OCI-LY1 (cell line): ENCODE results near the gene NUDT9.

ENCODE experiments used
- H2AFZ ChIP-seq: fragments of 200-600 bp; sonication (generic), shearing (Covaris generic); 2 replicates; pipeline ENCODE4 v1.6.0; 2014; ENCODE audit warnings: antibody characterized with exemption, mild to moderate bottlenecking, low read length
- H3F3A ChIP-seq: fragments of 200-600 bp; sonication (generic), shearing (Covaris generic); 2 replicates; pipeline ENCODE4 v1.6.0; 2014; ENCODE audit warnings: mild to moderate bottlenecking, antibody characterized with exemption, low read length, moderate library complexity; ENCODE audit not compliant: insufficient read depth
- H3K27ac ChIP-seq: fragments of 200-600 bp; sonication (generic); 2 replicates; pipeline ENCODE4 v1.5.1; 2014; ENCODE audit warnings: low read length, mixed run types, mild to moderate bottlenecking, low read depth; ENCODE audit not compliant: poor library complexity, severe bottlenecking
- H3K27me3 ChIP-seq: fragments of 200-600 bp; sonication (generic); 2 replicates; pipeline ENCODE4 v1.6.0; 2014; ENCODE audit warnings: antibody characterized with exemption, mild to moderate bottlenecking, low read length, moderate library complexity; ENCODE audit not compliant: insufficient read depth
- H3K36me3 ChIP-seq: fragments of 200-600 bp; sonication (generic); 2 replicates; pipeline ENCODE4 v1.6.1; 2014; ENCODE audit warnings: mild to moderate bottlenecking, antibody characterized with exemption, low read length, moderate library complexity, mixed read lengths; ENCODE audit not compliant: insufficient read depth
- H3K4me1 ChIP-seq: fragments of 200-600 bp; sonication (generic); 2 replicates; pipeline ENCODE4 v1.5.1; 2014; ENCODE audit warnings: mild to moderate bottlenecking, low read length, moderate library complexity; ENCODE audit not compliant: insufficient read depth, severe bottlenecking
- H3K4me2 ChIP-seq: fragments of 200-600 bp; sonication (generic), shearing (Covaris generic); 2 replicates; pipeline ENCODE4 v1.6.1; 2014; ENCODE audit warnings: low read length
- H3K4me3 ChIP-seq: fragments of 200-600 bp; sonication (generic); 2 replicates; pipeline ENCODE4 v1.5.1; 2014; ENCODE audit warnings: low read length, low read depth, mild to moderate bottlenecking, mixed read lengths; ENCODE audit not compliant: poor library complexity, severe bottlenecking
- H3K79me2 ChIP-seq: fragments of 200-600 bp; shearing (Covaris generic); 2 replicates; pipeline ENCODE4 v1.6.1; 2016; ENCODE audit warnings: mixed run types, low read length, mixed read lengths; ENCODE audit not compliant: insufficient read depth
- H3K9ac ChIP-seq: fragments of 200-600 bp; sonication (generic), shearing (Covaris generic); 2 replicates; pipeline ENCODE4 v1.6.1; 2014; ENCODE audit warnings: mild to moderate bottlenecking, low read length, mixed read lengths
- H3K9me2 ChIP-seq: fragments of 200-600 bp; sonication (generic), shearing (Covaris generic); 2 replicates; pipeline ENCODE4 v1.6.1; 2014; ENCODE audit warnings: low read depth, mild to moderate bottlenecking, low read length, mixed read lengths
- H3K9me3 ChIP-seq: fragments of 200-600 bp; shearing (Covaris generic); 2 replicates; pipeline ENCODE4 v1.6.1; 2014; ENCODE audit warnings: low read length, mixed read lengths
- H4K20me1 ChIP-seq: fragments of 200-600 bp; sonication (generic), shearing (Covaris generic); 2 replicates; pipeline ENCODE4 v1.6.0; 2016; ENCODE audit warnings: mild to moderate bottlenecking, low read length; ENCODE audit not compliant: insufficient read depth
- EZH2 ChIP-seq: fragments of 200-600 bp; sonication (generic), shearing (Covaris generic); IDR thresholded peaks from 2 replicates; pipeline ENCODE4 v1.8.0; 2017; ENCODE audit warnings: borderline replicate concordance, mixed run types, mild to moderate bottlenecking, antibody characterized with exemption, low read length, moderate library complexity, mixed read lengths
- TF ChIP-seq, protein P1 (sequence below): fragments of 200-600 bp; sonication (generic), shearing (Covaris generic); IDR thresholded peaks from 2 replicates; pipeline ENCODE4 v1.5.1; 2017; ENCODE audit warnings: mild to moderate bottlenecking, antibody characterized with exemption, low read length, moderate library complexity, mixed read lengths

The NUDT9 gene, protein sequence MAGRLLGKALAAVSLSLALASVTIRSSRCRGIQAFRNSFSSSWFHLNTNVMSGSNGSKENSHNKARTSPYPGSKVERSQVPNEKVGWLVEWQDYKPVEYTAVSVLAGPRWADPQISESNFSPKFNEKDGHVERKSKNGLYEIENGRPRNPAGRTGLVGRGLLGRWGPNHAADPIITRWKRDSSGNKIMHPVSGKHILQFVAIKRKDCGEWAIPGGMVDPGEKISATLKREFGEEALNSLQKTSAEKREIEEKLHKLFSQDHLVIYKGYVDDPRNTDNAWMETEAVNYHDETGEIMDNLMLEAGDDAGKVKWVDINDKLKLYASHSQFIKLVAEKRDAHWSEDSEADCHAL

DNA sequence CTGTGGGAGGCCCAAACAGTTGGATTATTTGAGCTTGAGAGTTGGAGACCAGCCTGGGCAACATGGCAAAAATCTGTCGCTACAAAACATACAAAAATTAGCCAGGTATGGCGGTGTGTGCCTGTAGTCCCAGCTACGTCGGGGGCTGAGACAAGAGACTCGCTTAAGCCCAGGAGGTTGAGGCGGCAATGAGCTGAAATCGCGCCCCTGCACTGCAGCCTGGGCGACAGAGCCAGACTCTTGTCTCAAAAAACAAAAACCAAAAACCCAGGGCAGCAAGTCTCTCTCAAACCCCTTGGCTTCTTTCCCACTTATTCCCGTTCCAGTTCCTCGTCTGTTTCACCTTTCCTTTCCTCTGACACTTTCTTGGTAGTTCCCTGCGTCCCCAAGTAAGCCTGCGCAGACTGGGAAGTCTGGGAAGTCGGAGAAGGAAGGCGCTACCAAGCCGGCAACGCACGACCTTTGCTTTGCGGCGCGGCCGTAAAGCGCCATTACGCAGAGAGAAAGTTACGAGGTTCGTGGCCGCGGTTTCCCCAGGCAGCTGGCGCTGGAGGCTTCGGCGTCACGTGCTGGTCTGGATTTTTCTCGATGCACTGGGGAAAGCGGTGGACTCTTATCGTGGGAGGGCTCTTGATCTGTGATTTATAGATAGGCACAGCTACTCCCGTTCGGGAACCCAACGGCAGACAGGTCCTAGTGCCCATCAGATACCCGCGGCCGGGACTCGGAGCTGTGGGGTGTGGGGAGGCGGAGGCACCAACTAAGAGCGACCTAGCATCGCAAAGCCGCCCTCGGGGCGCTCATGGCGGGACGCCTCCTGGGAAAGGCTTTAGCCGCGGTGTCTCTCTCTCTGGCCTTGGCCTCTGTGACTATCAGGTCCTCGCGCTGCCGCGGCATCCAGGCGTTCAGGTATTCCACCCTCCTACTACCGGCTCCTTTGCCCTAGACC, at the start of gene NUDT9:
Gene NUDT9, plus strand, starts transcription at position 470 of the 949 bp plus-strand sequence. Its CDS starts 333 bp downstream, at position 803.
- peaks cover 39% of the 10 kb centered on the region for H3K79me2 ChIP-seq
- no peaks in the 10 kb centered on the region for H3K9me3 ChIP-seq
- no peaks in the 10 kb centered on the region for H3K9me2 ChIP-seq
- no peaks in the 10 kb centered on the region for H3F3A ChIP-seq
- H3K36me3 ChIP-seq: no peaks in the 10 kb centered on the region
- H3K4me1 ChIP-seq: peaks cover 39% of the 10 kb centered on the region
- TF ChIP-seq EZH2: no peak
- TF ChIP-seq, protein P1, sequence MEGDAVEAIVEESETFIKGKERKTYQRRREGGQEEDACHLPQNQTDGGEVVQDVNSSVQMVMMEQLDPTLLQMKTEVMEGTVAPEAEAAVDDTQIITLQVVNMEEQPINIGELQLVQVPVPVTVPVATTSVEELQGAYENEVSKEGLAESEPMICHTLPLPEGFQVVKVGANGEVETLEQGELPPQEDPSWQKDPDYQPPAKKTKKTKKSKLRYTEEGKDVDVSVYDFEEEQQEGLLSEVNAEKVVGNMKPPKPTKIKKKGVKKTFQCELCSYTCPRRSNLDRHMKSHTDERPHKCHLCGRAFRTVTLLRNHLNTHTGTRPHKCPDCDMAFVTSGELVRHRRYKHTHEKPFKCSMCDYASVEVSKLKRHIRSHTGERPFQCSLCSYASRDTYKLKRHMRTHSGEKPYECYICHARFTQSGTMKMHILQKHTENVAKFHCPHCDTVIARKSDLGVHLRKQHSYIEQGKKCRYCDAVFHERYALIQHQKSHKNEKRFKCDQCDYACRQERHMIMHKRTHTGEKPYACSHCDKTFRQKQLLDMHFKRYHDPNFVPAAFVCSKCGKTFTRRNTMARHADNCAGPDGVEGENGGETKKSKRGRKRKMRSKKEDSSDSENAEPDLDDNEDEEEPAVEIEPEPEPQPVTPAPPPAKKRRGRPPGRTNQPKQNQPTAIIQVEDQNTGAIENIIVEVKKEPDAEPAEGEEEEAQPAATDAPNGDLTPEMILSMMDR: no peak
- peak within 1 kb of the TSS; percentile 68 for H3K27ac ChIP-seq
- H3K9ac ChIP-seq: peak within 1 kb of the TSS; percentile 72
- peak within 1 kb of the TSS; percentile 70 for H3K4me3 ChIP-seq
- no peaks in the 10 kb centered on the region for H3K27me3 ChIP-seq
- H3K4me2 ChIP-seq: peak within 1 kb of the TSS; percentile 85
- H2AFZ ChIP-seq: peak within 1 kb of the TSS; percentile 45; the same call in 1 of the 2 replicates
- H4K20me1 ChIP-seq: no peaks in the 10 kb centered on the region

GRCh38 chr4:87375719-87376291, 46.6 kb upstream of the NUDT9 start:
- no peaks in the 10 kb centered on the region for H3K4me1 ChIP-seq
- no peak overlapping the region for H3K4me3 ChIP-seq
- no peaks in the 10 kb centered on the region for H3K79me2 ChIP-seq
- no peaks in the 10 kb centered on the region for H3K27me3 ChIP-seq
- H3K36me3 ChIP-seq: peaks cover 17% of the 10 kb centered on the region; the same call in 1 of the 2 replicates
- H3F3A ChIP-seq: no peaks in the 10 kb centered on the region
- H4K20me1 ChIP-seq: no peaks in the 10 kb centered on the region
- no peak overlapping the region for H3K4me2 ChIP-seq
- no peak overlapping the region for H2AFZ ChIP-seq
- no peak overlapping the region for H3K9ac ChIP-seq
- no peaks in the 10 kb centered on the region for H3K9me3 ChIP-seq
- TF ChIP-seq EZH2: no peak
- TF ChIP-seq, protein P1: peak; percentile 75
- H3K9me2 ChIP-seq: no peaks in the 10 kb centered on the region
- no peak overlapping the region for H3K27ac ChIP-seq

- Histone ChIP-seq H3K9ac (no peak overlapping the region), H3K79me2 (no peaks in the 10 kb centered on the region), H2AFZ (no peak overlapping the region), H3K4me1 (no peaks in the 10 kb centered on the region), H3K4me2 (no peak overlapping the region), H3K27me3 (no peaks in the 10 kb centered on the region), H3K36me3 (peaks cover 5% of the 10 kb centered on the region; the same call in 1 of the 2 replicates), H3K27ac (no peak overlapping the region), H3F3A (no peaks in the 10 kb centered on the region), H3K4me3 (no peak overlapping the region), H3K9me2 (no peaks in the 10 kb centered on the region), H4K20me1 (no peaks in the 10 kb centered on the region), H3K9me3 (no peaks in the 10 kb centered on the region)
- no peak for TF ChIP-seq EZH2
- TF ChIP-seq, protein P1: no peak
Measured at GRCh38 chr4:87377816-87378215, 44.6 kb upstream of the NUDT9 start.
